Measurements from ENCODE around the gene ASB10. TPM values are rescaled to one million over a fixed set of nuclear protein-coding genes. Genes with fewer than 3 reads are reported as not detected.

ASB10 gene
- total RNA-seq, 1 donor from 2014 or later = not detected

DNA sequence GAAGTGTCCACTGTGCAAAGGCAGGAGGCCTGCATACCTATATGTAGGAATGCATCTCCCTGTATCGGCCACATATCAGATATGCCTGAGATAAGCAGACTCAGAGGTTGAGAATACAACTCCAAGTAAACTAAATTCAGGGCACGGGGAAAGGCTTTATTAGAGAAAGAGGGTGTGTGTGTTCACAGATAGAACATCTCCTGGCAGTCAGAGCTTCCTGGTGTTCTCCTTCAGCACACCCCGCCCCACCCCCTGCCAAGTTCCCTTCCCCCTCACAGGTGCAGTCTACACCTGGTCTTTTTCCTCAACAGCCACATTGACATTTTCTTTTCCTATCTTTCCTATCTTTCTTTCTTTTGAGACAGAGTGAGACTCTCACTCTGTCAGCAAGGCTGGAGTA, 36.7 kb downstream of the ASB10 start:
- Histone ChIP-seq H3K36me3 (no peaks in the 10 kb centered on the region), H3K4me3 (no peak overlapping the region), H3K27me3 (no peaks in the 10 kb centered on the region), H3K27ac (no peak overlapping the region), H3K4me1 (no peaks in the 10 kb centered on the region), H3K9me3 (no peaks in the 10 kb centered on the region)
- intact Hi-C loops (cut with DNase I) = no loop called here
- TF ChIP-seq, protein P1, sequence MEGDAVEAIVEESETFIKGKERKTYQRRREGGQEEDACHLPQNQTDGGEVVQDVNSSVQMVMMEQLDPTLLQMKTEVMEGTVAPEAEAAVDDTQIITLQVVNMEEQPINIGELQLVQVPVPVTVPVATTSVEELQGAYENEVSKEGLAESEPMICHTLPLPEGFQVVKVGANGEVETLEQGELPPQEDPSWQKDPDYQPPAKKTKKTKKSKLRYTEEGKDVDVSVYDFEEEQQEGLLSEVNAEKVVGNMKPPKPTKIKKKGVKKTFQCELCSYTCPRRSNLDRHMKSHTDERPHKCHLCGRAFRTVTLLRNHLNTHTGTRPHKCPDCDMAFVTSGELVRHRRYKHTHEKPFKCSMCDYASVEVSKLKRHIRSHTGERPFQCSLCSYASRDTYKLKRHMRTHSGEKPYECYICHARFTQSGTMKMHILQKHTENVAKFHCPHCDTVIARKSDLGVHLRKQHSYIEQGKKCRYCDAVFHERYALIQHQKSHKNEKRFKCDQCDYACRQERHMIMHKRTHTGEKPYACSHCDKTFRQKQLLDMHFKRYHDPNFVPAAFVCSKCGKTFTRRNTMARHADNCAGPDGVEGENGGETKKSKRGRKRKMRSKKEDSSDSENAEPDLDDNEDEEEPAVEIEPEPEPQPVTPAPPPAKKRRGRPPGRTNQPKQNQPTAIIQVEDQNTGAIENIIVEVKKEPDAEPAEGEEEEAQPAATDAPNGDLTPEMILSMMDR (IDR thresholded peaks at IDR 0.05) = no peak
- DNase-seq (ENCODE audit: low spot score in 2 of 2) = no peak

DNA sequence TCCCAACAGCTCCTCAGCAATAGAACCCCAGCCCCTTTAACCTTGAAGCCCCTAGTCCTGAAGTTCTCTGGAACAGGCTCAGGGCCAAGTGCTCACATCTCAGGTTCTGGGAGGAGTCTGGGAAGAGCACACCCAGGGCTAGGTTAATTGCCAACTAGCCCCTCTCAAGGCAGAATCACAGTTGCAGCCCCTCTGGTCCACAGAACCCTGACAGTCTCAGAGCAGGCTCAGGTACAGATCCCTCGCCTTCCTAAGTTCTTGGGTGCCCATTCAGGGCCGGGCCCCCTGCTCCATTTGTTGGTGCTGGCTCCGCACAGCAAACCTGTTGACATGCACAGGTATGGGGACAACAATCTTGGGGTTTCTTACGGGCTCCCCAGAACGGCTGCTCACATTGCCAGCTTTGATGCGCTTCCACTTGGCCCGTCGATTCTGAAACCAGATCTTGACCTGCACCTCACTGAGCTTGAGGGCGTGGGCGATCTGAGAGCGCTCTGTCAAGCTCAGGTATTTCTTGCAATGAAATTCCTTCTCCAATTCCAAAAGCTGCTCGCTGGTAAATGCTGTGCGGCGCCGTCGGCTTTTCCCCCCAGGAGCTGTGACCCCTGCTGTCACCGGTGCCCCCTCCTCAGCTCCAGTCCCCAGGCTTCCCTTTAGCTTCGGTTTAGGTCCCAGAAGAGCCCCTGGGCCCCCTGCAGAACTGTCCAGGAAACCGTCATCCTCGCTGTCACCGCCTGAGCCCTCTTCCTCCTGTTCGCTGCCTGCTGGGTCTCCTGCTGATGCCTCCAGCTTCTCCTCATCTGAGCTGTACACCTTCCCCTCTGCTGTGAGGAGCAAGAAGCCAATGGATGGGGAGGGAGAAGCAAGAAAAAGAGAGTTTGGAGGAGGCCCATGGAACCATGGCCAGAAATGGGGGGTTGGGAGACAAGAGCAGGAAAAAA, 38.5 kb downstream of the ASB10 start:
- TF ChIP-seq, protein P1 (IDR thresholded peaks at IDR 0.05) = no peak
- no peak for DNase-seq (ENCODE audit: low spot score in 2 of 2)
- Histone ChIP-seq H3K4me1 (no peaks in the 10 kb centered on the region), H3K36me3 (peaks cover 8 to 10% of the 10 kb centered on the region in 2 donors), H3K9me3 (no peaks in the 10 kb centered on the region), H3K27ac (no peak overlapping the region), H3K4me3 (no peak overlapping the region), H3K27me3 (no peaks in the 10 kb centered on the region)
- intact Hi-C loops (cut with DNase I) = no loop called here

DNA sequence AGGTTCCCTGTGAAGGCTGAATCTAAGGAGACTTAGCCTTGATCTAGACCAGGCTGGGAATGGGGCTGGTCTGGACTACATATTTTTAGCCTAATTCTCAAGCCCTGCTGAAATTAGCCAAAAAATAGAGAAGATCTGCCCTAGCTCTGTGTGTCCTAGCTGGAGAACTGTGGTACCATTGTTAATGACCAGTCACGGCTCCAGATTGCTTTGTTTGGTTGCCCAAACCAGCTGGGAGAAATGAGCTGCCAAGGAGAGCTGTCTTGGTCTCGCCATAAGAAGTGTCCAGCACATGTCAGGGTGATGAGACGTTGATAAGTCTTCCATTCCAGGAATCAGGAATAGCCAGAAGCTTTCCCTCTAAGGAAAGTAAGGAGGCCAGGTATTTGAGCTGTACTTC, 40.3 kb downstream of the ASB10 start:
- H3K27ac ChIP-seq = no peak overlapping the region
- TF ChIP-seq, protein P1 (IDR thresholded peaks at IDR 0.05) = no peak
- H3K27me3 ChIP-seq = no peaks in the 10 kb centered on the region
- no peak for DNase-seq (ENCODE audit: low spot score in 2 of 2)
- H3K4me1 ChIP-seq = no peaks in the 10 kb centered on the region
- H3K36me3 ChIP-seq = peaks cover 19 to 27% of the 10 kb centered on the region in 2 donors
- no peaks in the 10 kb centered on the region for H3K9me3 ChIP-seq
- no peak overlapping the region for H3K4me3 ChIP-seq
- intact Hi-C loops (cut with DNase I) = no loop called here

DNA sequence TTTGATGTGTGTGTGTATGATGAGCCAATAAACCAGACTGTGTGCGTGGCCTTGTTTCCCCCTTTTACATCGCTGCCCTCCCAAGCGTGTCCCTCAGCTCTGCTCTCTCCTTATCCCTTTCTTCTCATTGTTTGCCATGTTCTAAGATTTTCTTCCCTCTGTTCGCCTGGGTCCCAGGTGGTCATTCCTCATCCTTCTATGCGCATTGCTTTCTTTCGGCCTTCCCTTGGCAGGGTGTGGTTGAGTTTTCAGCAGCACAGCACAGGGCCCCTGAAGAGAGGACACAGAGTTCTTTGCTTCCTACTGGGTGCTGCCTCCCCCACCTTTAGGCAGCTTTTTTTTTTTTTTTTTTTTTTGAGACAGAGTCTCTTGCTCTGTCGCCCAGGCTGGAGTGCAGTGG, 42.7 kb downstream of the ASB10 start:
- TF ChIP-seq, protein P1 (IDR thresholded peaks at IDR 0.05) = no peak
- Histone ChIP-seq H3K27me3 (no peaks in the 10 kb centered on the region), H3K36me3 (peaks cover 31 to 50% of the 10 kb centered on the region in 2 donors), H3K4me1 (no peaks in the 10 kb centered on the region), H3K9me3 (no peaks in the 10 kb centered on the region), H3K27ac (no peak overlapping the region), H3K4me3 (no peak overlapping the region)
- intact Hi-C loops (cut with DNase I) = no loop called here
- no peak for DNase-seq (ENCODE audit: low spot score in 2 of 2)

DNA sequence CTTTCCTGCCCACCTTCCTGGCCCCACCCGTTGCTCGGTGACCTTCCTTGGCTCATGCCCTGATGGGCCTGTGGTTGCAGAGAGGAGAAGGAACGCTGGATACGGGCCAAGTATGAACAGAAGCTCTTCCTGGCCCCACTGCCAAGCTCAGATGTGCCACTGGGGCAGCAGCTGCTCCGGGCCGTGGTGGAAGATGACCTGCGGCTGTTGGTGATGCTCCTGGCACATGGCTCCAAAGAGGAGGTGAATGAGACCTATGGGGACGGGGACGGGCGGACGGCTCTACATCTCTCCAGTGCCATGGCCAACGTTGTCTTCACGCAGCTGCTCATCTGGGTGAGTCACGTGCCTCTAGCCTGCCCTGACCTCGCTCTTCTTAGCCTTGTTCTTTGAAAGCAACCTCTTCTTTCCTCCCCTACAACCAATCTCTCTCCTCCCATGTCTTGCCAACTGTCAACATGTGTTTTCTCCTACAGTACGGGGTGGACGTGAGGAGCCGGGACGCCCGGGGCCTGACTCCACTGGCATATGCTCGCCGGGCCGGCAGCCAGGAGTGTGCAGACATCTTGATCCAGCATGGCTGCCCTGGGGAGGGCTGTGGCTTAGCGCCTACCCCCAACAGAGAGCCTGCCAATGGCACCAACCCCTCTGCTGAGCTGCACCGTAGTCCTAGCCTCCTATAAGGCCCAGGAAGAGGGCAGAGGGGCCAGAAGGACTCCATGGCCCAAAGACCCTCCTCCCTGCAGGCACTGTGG, 43.6 kb downstream of the ASB10 start:
- Histone ChIP-seq H3K27ac (no peak overlapping the region), H3K4me1 (no peaks in the 10 kb centered on the region), H3K4me3 (no peak overlapping the region), H3K27me3 (no peaks in the 10 kb centered on the region), H3K9me3 (no peaks in the 10 kb centered on the region), H3K36me3 (peaks cover 31 to 51% of the 10 kb centered on the region in 2 donors)
- DNase-seq (ENCODE audit: low spot score in 2 of 2) = peak in 1 of 2 donors; percentile 55
- intact Hi-C loops (cut with DNase I) = no loop called here
- TF ChIP-seq, protein P1 (IDR thresholded peaks at IDR 0.05) = no peak
